ENCODE data around the gene KCND2.

DNA sequence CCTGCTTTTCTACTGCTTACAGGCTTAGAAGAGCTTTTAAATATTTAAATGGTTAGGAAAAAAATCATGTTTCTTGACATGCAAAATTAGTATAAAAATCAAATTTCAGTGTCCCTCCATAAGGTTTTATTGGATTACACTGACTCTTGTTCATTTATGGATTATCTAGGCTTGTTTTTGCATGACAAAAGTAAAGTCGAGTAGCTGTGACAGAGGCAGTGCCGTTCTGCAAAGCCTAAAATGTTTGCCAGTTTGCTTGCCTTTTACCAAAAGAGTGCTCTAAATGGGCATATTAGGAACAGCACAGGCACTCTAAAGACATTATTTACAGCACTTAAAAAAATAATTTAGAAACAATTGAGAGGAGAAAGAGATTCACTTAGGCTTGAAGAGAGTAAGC is 445.4 kb downstream of the KCND2 start:
- TF ChIP-seq CTCF (IDR thresholded peaks at IDR 0.05): no peak
- no peak for TF ChIP-seq MAX (IDR thresholded peaks at IDR 0.05)
- TF ChIP-seq, protein P1, sequence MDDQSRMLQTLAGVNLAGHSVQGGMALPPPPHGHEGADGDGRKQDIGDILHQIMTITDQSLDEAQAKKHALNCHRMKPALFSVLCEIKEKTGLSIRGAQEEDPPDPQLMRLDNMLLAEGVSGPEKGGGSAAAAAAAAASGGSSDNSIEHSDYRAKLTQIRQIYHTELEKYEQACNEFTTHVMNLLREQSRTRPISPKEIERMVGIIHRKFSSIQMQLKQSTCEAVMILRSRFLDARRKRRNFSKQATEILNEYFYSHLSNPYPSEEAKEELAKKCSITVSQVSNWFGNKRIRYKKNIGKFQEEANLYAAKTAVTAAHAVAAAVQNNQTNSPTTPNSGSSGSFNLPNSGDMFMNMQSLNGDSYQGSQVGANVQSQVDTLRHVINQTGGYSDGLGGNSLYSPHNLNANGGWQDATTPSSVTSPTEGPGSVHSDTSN (IDR thresholded peaks at IDR 0.05): no peak
- TF ChIP-seq MAZ (IDR thresholded peaks at IDR 0.05; ENCODE audit: borderline replicate concordance, low read depth, low read length): no peak
- no peak for TF ChIP-seq CBX2 (IDR thresholded peaks at IDR 0.05; ENCODE audit: borderline replicate concordance, low read depth)
- TF ChIP-seq POLR2A (IDR thresholded peaks at IDR 0.05; ENCODE audit: low read length): no peak
- TF ChIP-seq CHD2 (IDR thresholded peaks at IDR 0.05; ENCODE audit: low read length, partially characterized antibody): no peak
- TF ChIP-seq RFX5 (IDR thresholded peaks at IDR 0.05): no peak
- no peak for TF ChIP-seq HOXB5 (CRISPR knock-in tag; IDR thresholded peaks at IDR 0.05)
- no peak for TF ChIP-seq FOSL2 (IDR thresholded peaks at IDR 0.05)
- no peak for TF ChIP-seq FOSL2 (CRISPR knock-in tag; IDR thresholded peaks at IDR 0.05)
- no peak for TF ChIP-seq ZSCAN20 (CRISPR knock-in tag; IDR thresholded peaks at IDR 0.05)
- TF ChIP-seq PHF8 (IDR thresholded peaks at IDR 0.05; ENCODE audit: borderline replicate concordance, low read depth): no peak
- TF ChIP-seq, protein P2, sequence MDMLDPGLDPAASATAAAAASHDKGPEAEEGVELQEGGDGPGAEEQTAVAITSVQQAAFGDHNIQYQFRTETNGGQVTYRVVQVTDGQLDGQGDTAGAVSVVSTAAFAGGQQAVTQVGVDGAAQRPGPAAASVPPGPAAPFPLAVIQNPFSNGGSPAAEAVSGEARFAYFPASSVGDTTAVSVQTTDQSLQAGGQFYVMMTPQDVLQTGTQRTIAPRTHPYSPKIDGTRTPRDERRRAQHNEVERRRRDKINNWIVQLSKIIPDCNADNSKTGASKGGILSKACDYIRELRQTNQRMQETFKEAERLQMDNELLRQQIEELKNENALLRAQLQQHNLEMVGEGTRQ (IDR thresholded peaks at IDR 0.05): no peak
- no peak for TF ChIP-seq HMGXB4 (CRISPR knock-in tag; IDR thresholded peaks at IDR 0.05; ENCODE audit: borderline replicate concordance)
